Right atrium auricular region (tissue), 2 donors: ENCODE data around the gene C22orf23. TPM values are rescaled to one million over a fixed set of nuclear protein-coding genes. Genes with fewer than 3 reads are reported as not detected.

Experiments used
- DNase-seq: peaks from one replicate; pipeline ENCODE4 v3.0.0-alpha.2; 2019; ENCODE audit warnings: low spot score
- H3K27ac ChIP-seq, 2 donors: fragments of 200-600 bp; sonication (generic); 1 replicate in 1 of 2; 2 replicates in 1 of 2; pipeline ENCODE4 v1.5.1; 2016 to 2019
- H3K27me3 ChIP-seq, 2 donors: fragments of 200-600 bp; sonication (generic); one replicate each; pipeline versions ENCODE4 v1.5.1 to v1.6.0; 2017 to 2019
- H3K36me3 ChIP-seq: fragments of 200-600 bp; sonication (generic); one replicate; pipeline ENCODE4 v1.5.1; 2016
- H3K4me1 ChIP-seq, 2 donors: fragments of 200-600 bp; sonication (generic); one replicate each; pipeline versions ENCODE4 v1.5.1 to v1.6.0; 2017 to 2019
- H3K4me3 ChIP-seq, 2 donors: fragments of 200-600 bp; sonication (generic); 1 replicate in 1 of 2; 2 replicates in 1 of 2; pipeline ENCODE4 v1.5.1; 2017 to 2019; ENCODE audit warnings: mild to moderate bottlenecking in 1 of 2, moderate library complexity in 1 of 2
- H3K9me3 ChIP-seq, 2 donors: fragments of 200-600 bp; sonication (generic); one replicate each; pipeline ENCODE4 v1.5.1; 2019
- total RNA-seq, 2 donors: library from RNA; depleted of rRNA; stranded (reverse); fragments of >200 nt; gene quantifications; one replicate each; pipeline ENCODE4 v1.1.0, GENCODE V29; 2016
- TF ChIP-seq, protein P1 (sequence below), 2 donors: fragments of 200-600 bp; sonication (generic); IDR thresholded peaks; one replicate each; pipeline ENCODE4 v1.5.1; 2019; ENCODE audit warnings: antibody characterized with exemption in 2 of 2

Gene C22orf23
- total RNA-seq, 2 donors from 2014 or later = 0.39 TPM; not detected in 1

DNA sequence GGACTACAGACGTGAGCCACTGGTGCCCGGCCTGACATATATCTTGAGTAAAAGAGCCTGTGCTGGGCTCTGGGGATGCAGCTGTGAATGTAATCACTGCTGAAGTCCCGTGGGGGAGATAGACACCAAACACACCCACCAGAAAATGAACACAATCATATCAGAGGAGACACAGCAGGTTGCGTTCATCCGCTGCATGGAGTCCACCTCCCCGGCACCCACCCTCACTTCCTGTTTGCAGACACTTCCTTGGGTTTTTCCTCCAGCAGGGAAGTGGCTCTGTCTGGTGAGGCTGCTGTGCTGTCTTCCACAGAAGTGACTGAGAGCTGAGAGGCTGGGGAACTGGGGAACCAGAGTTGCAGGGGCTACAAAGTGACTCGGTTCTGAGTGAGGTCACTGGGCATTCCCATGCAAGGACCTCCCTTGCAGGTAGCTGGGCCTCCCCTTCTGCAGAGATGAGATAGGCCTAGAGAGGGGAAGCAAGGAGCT, 40.1 kb downstream of the C22orf23 start:
- Histone ChIP-seq H3K36me3 (peaks cover 31% of the 10 kb centered on the region), H3K4me1 (peaks cover 0 to 23% of the 10 kb centered on the region in 2 donors), H3K27ac (no peak overlapping the region), H3K4me3 (no peak overlapping the region), H3K9me3 (no peaks in the 10 kb centered on the region), H3K27me3 (no peaks in the 10 kb centered on the region)
- DNase-seq = no peak
- TF ChIP-seq, protein P1, sequence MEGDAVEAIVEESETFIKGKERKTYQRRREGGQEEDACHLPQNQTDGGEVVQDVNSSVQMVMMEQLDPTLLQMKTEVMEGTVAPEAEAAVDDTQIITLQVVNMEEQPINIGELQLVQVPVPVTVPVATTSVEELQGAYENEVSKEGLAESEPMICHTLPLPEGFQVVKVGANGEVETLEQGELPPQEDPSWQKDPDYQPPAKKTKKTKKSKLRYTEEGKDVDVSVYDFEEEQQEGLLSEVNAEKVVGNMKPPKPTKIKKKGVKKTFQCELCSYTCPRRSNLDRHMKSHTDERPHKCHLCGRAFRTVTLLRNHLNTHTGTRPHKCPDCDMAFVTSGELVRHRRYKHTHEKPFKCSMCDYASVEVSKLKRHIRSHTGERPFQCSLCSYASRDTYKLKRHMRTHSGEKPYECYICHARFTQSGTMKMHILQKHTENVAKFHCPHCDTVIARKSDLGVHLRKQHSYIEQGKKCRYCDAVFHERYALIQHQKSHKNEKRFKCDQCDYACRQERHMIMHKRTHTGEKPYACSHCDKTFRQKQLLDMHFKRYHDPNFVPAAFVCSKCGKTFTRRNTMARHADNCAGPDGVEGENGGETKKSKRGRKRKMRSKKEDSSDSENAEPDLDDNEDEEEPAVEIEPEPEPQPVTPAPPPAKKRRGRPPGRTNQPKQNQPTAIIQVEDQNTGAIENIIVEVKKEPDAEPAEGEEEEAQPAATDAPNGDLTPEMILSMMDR (IDR thresholded peaks at IDR 0.05) = no peak

DNA sequence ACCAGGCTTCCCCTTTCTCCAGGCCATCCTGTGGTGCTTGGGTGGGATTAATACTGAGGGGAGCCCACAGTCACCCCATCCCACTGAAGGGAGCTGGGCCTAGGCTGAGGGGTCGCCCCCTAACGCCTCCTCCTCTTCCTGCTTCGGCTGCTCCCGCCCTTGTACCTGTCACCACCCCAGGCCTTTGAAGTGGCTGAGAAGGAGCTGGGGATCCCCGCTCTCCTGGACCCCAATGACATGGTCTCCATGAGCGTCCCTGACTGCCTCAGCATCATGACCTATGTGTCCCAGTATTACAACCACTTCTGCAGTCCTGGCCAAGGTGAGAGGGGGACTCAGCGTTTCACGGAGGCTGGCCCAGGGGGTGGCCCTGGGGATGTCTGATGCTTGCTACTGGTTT, 41.2 kb downstream of the C22orf23 start:
- Histone ChIP-seq H3K36me3 (peaks cover 22% of the 10 kb centered on the region), H3K9me3 (no peaks in the 10 kb centered on the region), H3K4me3 (no peak overlapping the region), H3K4me1 (peaks cover 0 to 29% of the 10 kb centered on the region in 2 donors), H3K27me3 (no peaks in the 10 kb centered on the region), H3K27ac (no peak overlapping the region)
- DNase-seq = no peak
- TF ChIP-seq, protein P1 (IDR thresholded peaks at IDR 0.05) = no peak

DNA sequence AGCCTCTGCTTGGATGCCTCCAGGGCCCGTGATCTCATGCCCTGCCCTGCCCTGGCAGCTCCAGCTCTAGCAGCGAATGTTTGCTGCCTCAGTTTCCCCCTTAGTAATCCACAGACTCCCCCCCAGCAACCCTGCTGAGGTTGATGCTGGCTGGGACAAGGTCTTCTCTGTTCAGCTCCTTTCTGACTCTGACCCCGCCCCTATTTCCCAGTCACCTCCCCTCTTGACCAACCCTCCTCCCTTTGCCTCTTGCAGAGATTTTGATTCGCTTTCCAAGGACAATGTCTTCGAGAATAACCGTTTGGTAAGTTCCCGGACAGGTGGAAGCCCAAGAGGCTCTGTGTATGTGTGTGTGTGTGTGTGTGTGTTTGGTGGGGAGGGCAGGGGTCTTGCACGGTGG, 41.7 kb downstream of the C22orf23 start:
- peaks cover 17% of the 10 kb centered on the region for H3K36me3 ChIP-seq
- no peaks in the 10 kb centered on the region for H3K9me3 ChIP-seq
- no peaks in the 10 kb centered on the region for H3K27me3 ChIP-seq
- TF ChIP-seq, protein P1 (IDR thresholded peaks at IDR 0.05) = no peak
- H3K27ac ChIP-seq = no peak overlapping the region
- DNase-seq = no peak
- no peak overlapping the region for H3K4me3 ChIP-seq
- peaks cover 0 to 34% of the 10 kb centered on the region in 2 donors for H3K4me1 ChIP-seq

- TF ChIP-seq, protein P1 (IDR thresholded peaks at IDR 0.05) = no peak
- Histone ChIP-seq H3K4me1 (peaks cover 0 to 35% of the 10 kb centered on the region in 2 donors), H3K27me3 (no peaks in the 10 kb centered on the region), H3K9me3 (no peaks in the 10 kb centered on the region), H3K4me3 (no peak overlapping the region), H3K36me3 (peaks cover 12% of the 10 kb centered on the region), H3K27ac (no peak overlapping the region)
- DNase-seq = no peak
Measured at GRCh38 chr22:37910890-37911672, 42.3 kb downstream of the C22orf23 start.

GRCh38 chr22:37909766-37910165, 43.6 kb downstream of the C22orf23 start:
- peaks cover 0 to 46% of the 10 kb centered on the region in 2 donors for H3K4me1 ChIP-seq
- H3K36me3 ChIP-seq = peaks cover 9% of the 10 kb centered on the region
- H3K27ac ChIP-seq = no peak overlapping the region
- TF ChIP-seq, protein P1 (IDR thresholded peaks at IDR 0.05) = no peak
- no peaks in the 10 kb centered on the region for H3K9me3 ChIP-seq
- no peaks in the 10 kb centered on the region for H3K27me3 ChIP-seq
- DNase-seq = no peak
- no peak overlapping the region for H3K4me3 ChIP-seq
